GM23248 (cell line): ENCODE data around the gene HAGHL.

Experiments
- EZH2 ChIP-seq: fragments of 200-600 bp; sonication (generic); IDR thresholded peaks from 2 replicates; pipeline ENCODE4 v1.6.1; 2018; ENCODE audit warnings: antibody characterized with exemption, mild to moderate bottlenecking; ENCODE audit not compliant: insufficient read depth, poor library complexity, severe bottlenecking
- EZH2phosphoT487 ChIP-seq: fragments of 200-600 bp; sonication (generic); IDR thresholded peaks from 2 replicates; pipeline ENCODE4 v1.6.1; 2018; ENCODE audit warnings: antibody characterized with exemption, moderate library complexity, mild to moderate bottlenecking, low read depth; ENCODE audit not compliant: insufficient read depth

DNA sequence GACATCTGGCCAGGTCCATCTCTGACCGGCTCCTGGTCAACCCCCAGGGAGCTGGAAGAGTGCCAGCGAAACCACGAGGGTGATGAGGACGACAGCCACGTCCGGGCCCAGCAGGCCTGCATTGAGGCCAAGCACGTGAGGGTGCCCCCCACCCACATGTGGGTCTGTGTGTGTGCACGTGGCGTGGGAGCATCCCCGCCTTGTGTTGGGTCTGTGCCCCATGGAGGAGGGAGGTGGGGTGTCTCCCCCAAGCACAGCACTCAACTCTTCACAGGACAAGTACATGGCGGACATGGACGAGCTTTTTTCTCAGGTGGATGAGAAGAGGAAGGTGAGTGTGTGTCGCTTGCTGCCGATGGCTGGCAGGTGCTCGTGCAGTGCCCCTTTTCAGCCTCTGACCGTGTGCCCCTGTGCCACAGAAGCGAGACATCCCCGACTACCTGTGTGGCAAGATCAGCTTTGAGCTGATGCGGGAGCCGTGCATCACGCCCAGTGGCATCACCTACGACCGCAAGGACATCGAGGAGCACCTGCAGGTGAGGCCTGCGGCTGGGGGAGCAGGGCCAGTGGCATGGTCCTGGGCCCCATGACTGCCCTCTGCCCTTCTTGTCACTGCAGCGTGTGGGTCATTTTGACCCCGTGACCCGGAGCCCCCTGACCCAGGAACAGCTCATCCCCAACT lies 45.0 kb upstream of the HAGHL start:
- TF ChIP-seq EZH2: no peak
- TF ChIP-seq EZH2phosphoT487: no peak
